ENCODE results near the gene PCNT. TPM values are rescaled to one million over a fixed set of nuclear protein-coding genes. Genes with fewer than 3 reads are reported as not detected.

The PCNT gene
- total and polyA plus RNA-seq, 2 of the 8 experiments (the other 6 are each of a cell fraction or from before 2014, with no cell fraction given): 9.9 to 45.1 TPM

DNA sequence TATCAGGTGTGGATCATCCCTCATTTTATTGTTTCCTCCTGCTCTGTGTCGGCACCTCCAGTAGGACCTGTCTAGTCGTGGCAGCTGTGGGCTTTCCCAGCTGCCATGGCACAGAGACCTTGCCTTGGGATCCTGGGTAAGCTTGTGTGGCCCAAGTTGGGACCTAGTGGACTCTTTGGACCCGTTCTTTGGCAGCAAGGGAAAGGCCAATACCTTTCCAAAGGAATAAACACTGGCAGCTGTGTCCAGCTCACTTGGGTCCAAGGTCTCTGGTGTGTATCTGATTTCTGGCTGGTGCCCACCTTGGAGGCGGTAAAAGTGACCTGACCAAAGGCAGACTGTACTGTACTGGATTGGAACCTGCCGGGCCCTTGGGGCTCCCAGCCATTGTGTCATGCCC is 156.5 kb downstream of the PCNT start:
- TF ChIP-seq GABPA (IDR thresholded peaks at IDR 0.05; ENCODE audit: borderline replicate concordance, insufficient read depth, low read length) (no peak), SRF (IDR thresholded peaks at IDR 0.05; ENCODE audit: low read depth, low read length) (no peak), CBX5 (IDR thresholded peaks at IDR 0.05; ENCODE audit: low read depth, low read length) (no peak), SIN3A (conservative IDR thresholded peaks at IDR 0.05 in 1 of 2, IDR thresholded peaks at IDR 0.05 in 1 of 2; ENCODE audit: low read depth in 1 of 2, low read length in 2 of 2) (no peak), TAF7 (optimal IDR thresholded peaks at IDR 0.05; ENCODE audit: borderline replicate concordance, low read depth, low read length) (no peak), KDM5A (IDR thresholded peaks at IDR 0.05; ENCODE audit: low read length) (no peak), CREB1 (IDR thresholded peaks at IDR 0.05) (no peak)
- ChIA-PET POLR2A (ENCODE audit: partially characterized antibody) (interaction anchor here (0.9 kb wide), 1 partner anchor 23 kb away, joined by 3 read pairs; no protein-coding TSS in a partner anchor), CTCF (ENCODE audit: partially characterized antibody) (interaction anchor here (0.9 to 1.4 kb wide), 2 partner anchors 9 to 10 kb away, joined by 3 read pairs; no protein-coding TSS in a partner anchor)
- Histone ChIP-seq H2BK15ac (ENCODE audit: low read length) (no peak overlapping the region), H4K20me1 (replicated peaks in 1 of 2; ENCODE audit: control insufficient read depth in 1 of 2, insufficient read depth in 2 of 2, low read length in 2 of 2) (peaks cover 0 to 2% of the 10 kb centered on the region in 2 experiments), H3K9ac (replicated peaks in 1 of 4; ENCODE audit: extremely low read depth in 1 of 4, low read depth in 3 of 4, low read length in 3 of 4) (no peak overlapping the region), H3K18ac (ENCODE audit: extremely low read depth, low read length) (no peak overlapping the region), H2BK5ac (ENCODE audit: low read depth, low read length) (no peak overlapping the region), H3K4me2 (ENCODE audit: insufficient read depth in 1 of 2, low read depth in 2 of 2, low read length in 2 of 2) (no peak overlapping the region), H2BK12ac (ENCODE audit: low read depth, low read length) (no peak overlapping the region), H3K79me2 (ENCODE audit: control insufficient read depth in 1 of 2, insufficient read depth in 2 of 2, low read length in 2 of 2) (peaks cover 0 to 5% of the 10 kb centered on the region in 2 experiments; a peak in 1 of 4 replicates), H4K8ac (ENCODE audit: extremely low read depth, insufficient read depth, low read length) (no peak overlapping the region), H4K91ac (replicated peaks; ENCODE audit: insufficient read length, low read length) (no peak overlapping the region), H2BK20ac (ENCODE audit: low read length) (no peak overlapping the region), H4K5ac (ENCODE audit: insufficient read length, low read depth, low read length) (no peak overlapping the region), H3K27me3 (replicated peaks in 1 of 4; ENCODE audit: control insufficient read depth in 3 of 4, extremely low read depth in 1 of 4, insufficient read depth in 3 of 4, low read length in 3 of 4) (no peaks in the 10 kb centered on the region), H3K36me3 (ENCODE audit: control insufficient read depth in 2 of 4, insufficient read depth in 4 of 4, low read length in 3 of 4) (no peaks in the 10 kb centered on the region; a peak in 1 of 8 replicates), H3K27ac (ENCODE audit: low read depth, low read length) (no peak overlapping the region), H3K4me3 (ENCODE audit: extremely low read depth in 1 of 4, insufficient read depth in 2 of 4, low read depth in 3 of 4, low read length in 4 of 4) (no peak overlapping the region), H2AFZ (ENCODE audit: low read length) (no peak overlapping the region), H3K4ac (replicated peaks; ENCODE audit: insufficient read length, low read depth, low read length) (no peak overlapping the region), H2BK120ac (replicated peaks; ENCODE audit: low read depth, low read length) (no peak overlapping the region), H3K23me2 (ENCODE audit: low read depth, low read length) (no peaks in the 10 kb centered on the region), H2AK5ac (ENCODE audit: low read depth, low read length) (no peak overlapping the region), H3K79me1 (ENCODE audit: low read depth, low read length) (no peaks in the 10 kb centered on the region; the same call in 1 of the 2 replicates), H3K14ac (ENCODE audit: insufficient read length) (no peak overlapping the region), H3K9me3 (ENCODE audit: insufficient read depth in 2 of 2, low read depth in 1 of 2, low read length in 1 of 2) (no peaks in the 10 kb centered on the region), H3K4me1 (replicated peaks in 1 of 4; ENCODE audit: control insufficient read depth in 3 of 4, insufficient read depth in 4 of 4, low read length in 3 of 4) (no peaks in the 10 kb centered on the region), H3K56ac (replicated peaks; ENCODE audit: insufficient read length, low read depth, low read length) (no peak overlapping the region), H3K23ac (ENCODE audit: insufficient read length) (no peak overlapping the region)
- DNase-seq (ENCODE audit: low read depth in 1 of 2, low spot score in 2 of 2): no peak
- 89% methylated on average over 5 of the region's 5 CpGs; no CpG with 5 or more reads in 1 of the 2 experiments for WGBS, 2 experiments (ENCODE audit: extremely low coverage in 1 of 2, insufficient coverage in 1 of 2, insufficient read length in 1 of 2, insufficient replicate concordance in 2 of 2, low coverage in 1 of 2, low lambda C conversion rate in 2 of 2, missing lambda C conversion rate in 1 of 2)
- no peak for FAIRE-seq
